Measurements from ENCODE around the gene AGPAT4.

- TF ChIP-seq, protein P1, sequence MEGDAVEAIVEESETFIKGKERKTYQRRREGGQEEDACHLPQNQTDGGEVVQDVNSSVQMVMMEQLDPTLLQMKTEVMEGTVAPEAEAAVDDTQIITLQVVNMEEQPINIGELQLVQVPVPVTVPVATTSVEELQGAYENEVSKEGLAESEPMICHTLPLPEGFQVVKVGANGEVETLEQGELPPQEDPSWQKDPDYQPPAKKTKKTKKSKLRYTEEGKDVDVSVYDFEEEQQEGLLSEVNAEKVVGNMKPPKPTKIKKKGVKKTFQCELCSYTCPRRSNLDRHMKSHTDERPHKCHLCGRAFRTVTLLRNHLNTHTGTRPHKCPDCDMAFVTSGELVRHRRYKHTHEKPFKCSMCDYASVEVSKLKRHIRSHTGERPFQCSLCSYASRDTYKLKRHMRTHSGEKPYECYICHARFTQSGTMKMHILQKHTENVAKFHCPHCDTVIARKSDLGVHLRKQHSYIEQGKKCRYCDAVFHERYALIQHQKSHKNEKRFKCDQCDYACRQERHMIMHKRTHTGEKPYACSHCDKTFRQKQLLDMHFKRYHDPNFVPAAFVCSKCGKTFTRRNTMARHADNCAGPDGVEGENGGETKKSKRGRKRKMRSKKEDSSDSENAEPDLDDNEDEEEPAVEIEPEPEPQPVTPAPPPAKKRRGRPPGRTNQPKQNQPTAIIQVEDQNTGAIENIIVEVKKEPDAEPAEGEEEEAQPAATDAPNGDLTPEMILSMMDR (IDR thresholded peaks at IDR 0.05; ENCODE audit: low read length): no peak
- TF ChIP-seq EZH2 (IDR thresholded peaks at IDR 0.05; ENCODE audit: borderline replicate concordance, low read length): no peak
Measured at GRCh38 chr6:161211380-161212035, 62.4 kb downstream of the AGPAT4 start.

Data from OCI-LY1 (cell line).